HepG2 (cell line): ENCODE measurements around the gene TRAF4. TPM values are rescaled to one million over a fixed set of nuclear protein-coding genes. Genes with fewer than 3 reads are reported as not detected.

Experiments
- ARID2 ChIP-seq: sonication (generic); formaldehyde crosslinking; IDR thresholded peaks from 2 replicates; pipeline ENCODE4 v1.8.1; 2022; ENCODE audit warnings: mild to moderate bottlenecking, missing genetic modification reagents, borderline replicate concordance
- ATF7-NPFF ChIP-seq: sonication (generic); formaldehyde crosslinking; IDR thresholded peaks from 2 replicates; pipeline ENCODE4 v1.8.1; 2023; ENCODE audit warnings: mild to moderate bottlenecking, low read depth, missing genetic modification reagents, moderate library complexity
- HNRNPUL1 ChIP-seq: fragments of 200-400 bp; formaldehyde crosslinking; IDR thresholded peaks from 2 replicates; pipeline ENCODE4 v1.6.1; 2017; ENCODE audit warnings: low read depth, mild to moderate bottlenecking, low read length, moderate library complexity
- IKZF4 ChIP-seq: sonication (generic); formaldehyde crosslinking; IDR thresholded peaks from 2 replicates; pipeline ENCODE4 v1.5.1; 2020; ENCODE audit warnings: borderline replicate concordance, mild to moderate bottlenecking, low read depth, missing genetic modification reagents; ENCODE audit errors: not compliant biosample characterization
- IRF1 ChIP-seq: sonication (generic); formaldehyde crosslinking; IDR thresholded peaks from 2 replicates; pipeline ENCODE4 v1.4.0; 2020; ENCODE audit warnings: low read depth, mild to moderate bottlenecking, missing genetic modification reagents
- IRX3 ChIP-seq: sonication (generic); formaldehyde crosslinking; IDR thresholded peaks from 2 replicates; pipeline ENCODE4 v1.8.1; 2023; ENCODE audit warnings: mild to moderate bottlenecking, low read depth, missing genetic modification reagents, borderline replicate concordance
- MAFF ChIP-seq: IDR thresholded peaks from 2 replicates; pipeline ENCODE4 v1.6.1; 2011; ENCODE audit warnings: low read depth, low read length, improper control_type of control experiment
- MXD3 ChIP-seq: IDR thresholded peaks from 2 replicates; pipeline ENCODE4 v1.6.1; 2016; ENCODE audit warnings: mild to moderate bottlenecking, missing biosample characterization, missing genetic modification reagents
- MXI1 ChIP-seq: IDR thresholded peaks from 3 replicates; pipeline ENCODE4 v1.6.1; 2012; ENCODE audit warnings: low read depth, low read length, inconsistent platforms, borderline replicate concordance
- PBX2 ChIP-seq: IDR thresholded peaks from 2 replicates; pipeline ENCODE4 v1.6.1; 2016; ENCODE audit warnings: control low read depth
- PPARG ChIP-seq: conservative IDR thresholded peaks from 2 replicates; pipeline ENCODE4 v1.6.1; 2016; ENCODE audit warnings: missing biosample characterization, missing genetic modification reagents
- RNF219 ChIP-seq: sonication (generic); formaldehyde crosslinking; IDR thresholded peaks from 2 replicates; pipeline ENCODE4 v1.5.0; 2020; ENCODE audit warnings: mild to moderate bottlenecking, missing genetic modification reagents
- SIN3A ChIP-seq: IDR thresholded peaks from 2 replicates; pipeline ENCODE4 v1.6.1; 2011; ENCODE audit warnings: low read depth, mild to moderate bottlenecking, control low read depth, low read length, borderline replicate concordance
- SP1 ChIP-seq, 2 experiments: fragments of 450-650 bp in 1 of 2; sonication (generic) in 1 of 2; formaldehyde crosslinking in 1 of 2; IDR thresholded peaks; 2 replicates each; pipeline versions ENCODE4 v1.4.0 to v1.6.1; 2016 to 2020; ENCODE audit warnings: missing genetic modification reagents in 1 of 2
- SP5 ChIP-seq: IDR thresholded peaks from 2 replicates; pipeline ENCODE4 v1.6.1; 2016; ENCODE audit warnings: low read depth, borderline replicate concordance
- TBP ChIP-seq: sonication (generic); formaldehyde crosslinking; IDR thresholded peaks from 2 replicates; pipeline ENCODE4 v1.5.0; 2020; ENCODE audit warnings: missing genetic modification reagents
- TCF12 ChIP-seq, 2 experiments: fragments of 450-650 bp in 1 of 2; sonication (generic) in 1 of 2; formaldehyde crosslinking in 1 of 2; IDR thresholded peaks; 2 replicates each; pipeline versions ENCODE4 v1.6.1 to v1.8.0; 2017 to 2022; ENCODE audit warnings: antibody characterized with exemption in 1 of 2, mild to moderate bottlenecking in 1 of 2, missing genetic modification reagents in 1 of 2, moderate library complexity in 1 of 2
- THAP9 ChIP-seq: sonication (generic); formaldehyde crosslinking; IDR thresholded peaks from 2 replicates; pipeline ENCODE4; 2020; ENCODE audit warnings: missing genetic modification reagents, mild to moderate bottlenecking, borderline replicate concordance
- TOE1 ChIP-seq: sonication (generic); formaldehyde crosslinking; IDR thresholded peaks from 2 replicates; pipeline ENCODE4 v1.4.0; 2020; ENCODE audit warnings: mild to moderate bottlenecking, missing genetic modification reagents
- ZKSCAN8 ChIP-seq: IDR thresholded peaks from 2 replicates; pipeline ENCODE4 v1.6.1; 2016; ENCODE audit warnings: borderline replicate concordance, missing genetic modification reagents, missing compliant biosample characterization
- ZNF274 ChIP-seq: sonication (generic); formaldehyde crosslinking; IDR thresholded peaks from 2 replicates; pipeline ENCODE4 v1.5.1; 2020; ENCODE audit warnings: mild to moderate bottlenecking, missing genetic modification reagents
- ZNF501 ChIP-seq: sonication (generic); formaldehyde crosslinking; IDR thresholded peaks from 2 replicates; pipeline ENCODE4 v1.5.1; 2020; ENCODE audit warnings: mild to moderate bottlenecking, moderate library complexity, missing genetic modification reagents
- ZNF878 ChIP-seq: sonication (generic); formaldehyde crosslinking; IDR thresholded peaks from 2 replicates; pipeline ENCODE4 v1.8.1; 2023; ENCODE audit warnings: mild to moderate bottlenecking, missing genetic modification reagents, moderate library complexity
- ZSCAN21 ChIP-seq: sonication (generic); formaldehyde crosslinking; IDR thresholded peaks from 2 replicates; pipeline ENCODE4 v1.8.0; 2022; ENCODE audit warnings: mild to moderate bottlenecking, missing genetic modification reagents, moderate library complexity, borderline replicate concordance
- polyA plus RNA-seq, 8 experiments: library from polyadenylated mRNA; depleted of rRNA in 3 of 8; stranded (reverse) in 7 of 8; unstranded in 1 of 8; fragments of >200 nt; fragmentation: Illumina TruSeq in 4 of 8; extraction: Trizol in 4 of 8; gene quantifications; 2 replicates each; pipeline versions ENCODE4 v1.2.1 to v1.2.3, GENCODE V29; 2011 to 2016; ENCODE audit warnings: low read depth in 4 of 8, missing spikeins in 1 of 8, mixed read lengths in 1 of 8; ENCODE audit not compliant: insufficient read depth in 1 of 8
- total RNA-seq, 5 experiments: library from RNA; depleted of rRNA; stranded (reverse); fragments of >200 nt; fragmentation: Illumina TruSeq; extraction: Trizol; gene quantifications; 2 replicates each; pipeline ENCODE4 v1.2.3, GENCODE V29; 2016; ENCODE audit warnings: low read depth in 1 of 5

TRAF4 gene
- total and polyA plus RNA-seq, 2 of the 13 experiments (the other 11 are each of a cell fraction or from before 2014, with no cell fraction given), result 86.0 to 89.9 TPM

GRCh38 chr17:28788100-28788499, 44.3 kb downstream of the TRAF4 start (continued):
- TF ChIP-seq SP1 (IDR thresholded peaks at IDR 0.05), result no peak
- no peak for TF ChIP-seq SP1 (CRISPR knock-in tag; IDR thresholded peaks at IDR 0.05)
- TF ChIP-seq ZNF501 (CRISPR knock-in tag), result no peak
- no peak for TF ChIP-seq IKZF4 (CRISPR knock-in tag)
- TF ChIP-seq ARID2 (CRISPR knock-in tag), result no peak
- TF ChIP-seq MXD3 (CRISPR knock-in tag), result no peak
- TF ChIP-seq ZNF878 (CRISPR knock-in tag), result no peak
- TF ChIP-seq TBP, result no peak
- TF ChIP-seq RNF219 (CRISPR knock-in tag), result no peak
- TF ChIP-seq THAP9 (CRISPR knock-in tag), result no peak
- TF ChIP-seq TCF12 (IDR thresholded peaks at IDR 0.05), result no peak
- TF ChIP-seq TCF12 (CRISPR knock-in tag; IDR thresholded peaks at IDR 0.05), result no peak
- TF ChIP-seq PBX2 (CRISPR knock-in tag), result no peak
- no peak for TF ChIP-seq SP5
- TF ChIP-seq ZSCAN21 (CRISPR knock-in tag), result no peak
- no peak for TF ChIP-seq IRF1 (CRISPR knock-in tag)
- TF ChIP-seq SIN3A, result no peak
- TF ChIP-seq IRX3 (CRISPR knock-in tag), result no peak
- TF ChIP-seq TOE1 (CRISPR knock-in tag), result no peak
- TF ChIP-seq ZKSCAN8, result no peak
- no peak for TF ChIP-seq ATF7-NPFF (CRISPR knock-in tag)
- TF ChIP-seq ZNF274, result no peak
- no peak for TF ChIP-seq MXI1
- TF ChIP-seq MAFF, result no peak
- TF ChIP-seq HNRNPUL1, result no peak
- no peak for TF ChIP-seq PPARG (CRISPR knock-in tag)
